ENCODE results near the gene ZNF564.

GRCh38 chr19:12545267-12545666 lies 6.0 kb downstream of the ZNF564 start:
- no peak for TF ChIP-seq ZNF274 (IDR thresholded peaks at IDR 0.05; ENCODE audit: low read depth, low read length)
- TF ChIP-seq YY1 (IDR thresholded peaks at IDR 0.05; ENCODE audit: insufficient read depth, insufficient read length) = no peak
- TF ChIP-seq SUZ12 (IDR thresholded peaks at IDR 0.05; ENCODE audit: extremely low read depth, insufficient read depth, insufficient read length) = no peak

Data from NT2/D1 (cell line).